Thoracic aorta (tissue), 2 donors: ENCODE measurements around the gene UBALD2. TPM values are rescaled to one million over a fixed set of nuclear protein-coding genes. Genes with fewer than 3 reads are reported as not detected.
"Not testable (repeated sequence)": the region's sequence is repeated elsewhere in the genome, so short reads cannot be mapped to it uniquely, and the experiment has no call there.

Experiments used
- ATAC-seq: fragments of 150-250 bp; one replicate; pipeline ENCODE4 v1.8.0; 2017; ENCODE audit warnings: low read depth; ENCODE audit not compliant: insufficient number of reproducible peaks, low FRiP score
- DNase-seq: peaks from one replicate; pipeline ENCODE4 v3.0.0-alpha.2; 2020; ENCODE audit warnings: low spot score
- H3K27ac ChIP-seq, 2 donors: fragments of 200-600 bp; sonication (generic); 1 replicate in 1 of 2; 2 replicates in 1 of 2; pipeline ENCODE4 v1.5.1; 2016; ENCODE audit warnings: mild to moderate bottlenecking in 2 of 2, moderate library complexity in 2 of 2
- H3K27me3 ChIP-seq: fragments of 200-600 bp; sonication (generic); replicated peaks from 2 replicates; pipeline ENCODE4 v1.6.0; 2016; ENCODE audit warnings: mild to moderate bottlenecking; ENCODE audit not compliant: insufficient read depth
- H3K36me3 ChIP-seq: fragments of 200-600 bp; sonication (generic); one replicate; pipeline ENCODE4 v1.5.1; 2016
- H3K4me1 ChIP-seq, 2 donors: fragments of 200-600 bp; sonication (generic); 1 replicate in 1 of 2; 2 replicates in 1 of 2; pipeline versions ENCODE4 v1.5.1 to v1.6.0; 2016; ENCODE audit warnings: low read depth in 2 of 2, mild to moderate bottlenecking in 1 of 2; ENCODE audit not compliant: control insufficient read depth in 1 of 2
- H3K4me3 ChIP-seq: fragments of 200-600 bp; sonication (generic); 2 replicates; pipeline ENCODE4 v1.5.1; 2016; ENCODE audit warnings: mild to moderate bottlenecking
- H3K9me3 ChIP-seq: fragments of 200-600 bp; sonication (generic); 2 replicates; pipeline ENCODE4 v1.5.1; 2016
- CTCF ChIP-seq: fragments of 200-600 bp; sonication (generic); IDR thresholded peaks from one replicate; pipeline ENCODE4 v1.5.1; 2019; ENCODE audit warnings: antibody characterized with exemption
- total RNA-seq, 2 donors: library from RNA; depleted of rRNA; stranded (reverse); fragments of >200 nt; gene quantifications; one replicate each; pipeline versions ENCODE4 v1.1.0 to v1.2.3, GENCODE V29; 2016

The UBALD2 gene
- total RNA-seq, 2 donors from 2014 or later = 9.9 to 14.9 TPM

GRCh38 chr17:76265624-76266243, 586 bp downstream of the UBALD2 start:
- DNase-seq (no peak), ATAC-seq (no peak)
- Histone ChIP-seq H3K27me3 (no peaks in the 10 kb centered on the region), H3K27ac (peak overlapping the region; percentile 89 to 91), H3K4me3 (peak overlapping the region; percentile 97), H3K9me3 (no peaks in the 10 kb centered on the region), H3K4me1 (peaks cover 30 to 49% of the 10 kb centered on the region in 2 donors), H3K36me3 (peaks cover 4% of the 10 kb centered on the region)
- TF ChIP-seq CTCF = no peak

- Histone ChIP-seq H3K36me3 (peaks cover 4% of the 10 kb centered on the region), H3K4me1 (peaks cover 30 to 49% of the 10 kb centered on the region in 2 donors), H3K27me3 (no peaks in the 10 kb centered on the region), H3K9me3 (no peaks in the 10 kb centered on the region), H3K4me3 (peak overlapping the region; percentile 97), H3K27ac (peak overlapping the region; percentile 89 to 91)
- no peak for TF ChIP-seq CTCF
- no peak for DNase-seq
- ATAC-seq = no peak
These were observed 1.2 kb downstream of the UBALD2 start for GRCh38 chr17:76266244-76266938.

- TF ChIP-seq CTCF = no peak
- peak overlapping the region in 1 of 2 donors; percentile 91 for H3K27ac ChIP-seq
- peak overlapping the region; percentile 97 for H3K4me3 ChIP-seq
- no peaks in the 10 kb centered on the region for H3K9me3 ChIP-seq
- H3K27me3 ChIP-seq = no peaks in the 10 kb centered on the region
- peaks cover 38 to 56% of the 10 kb centered on the region in 2 donors for H3K4me1 ChIP-seq
- no peak for ATAC-seq
- H3K36me3 ChIP-seq = peaks cover 4% of the 10 kb centered on the region
- no peak for DNase-seq
These were observed 2.0 kb downstream of the UBALD2 start for GRCh38 chr17:76267051-76267576.

- Histone ChIP-seq H3K4me3 (peak overlapping the region; percentile 5), H3K27ac (peak overlapping the region in 1 of 2 donors; percentile 18), H3K4me1 (peaks cover 42 to 61% of the 10 kb centered on the region in 2 donors)
- ATAC-seq, H3K27me3 ChIP-seq, DNase-seq, H3K9me3 ChIP-seq, H3K36me3 ChIP-seq: not testable (repeated sequence)
These were observed 2.4 kb downstream of the UBALD2 start for GRCh38 chr17:76267581-76268001.

GRCh38 chr17:76268015-76268749, 3.0 kb downstream of the UBALD2 start:
- DNase-seq (no peak), ATAC-seq (no peak)
- H3K4me3 ChIP-seq = peak overlapping the region; percentile 26
- H3K9me3 ChIP-seq = no peaks in the 10 kb centered on the region
- peaks cover 42 to 61% of the 10 kb centered on the region in 2 donors for H3K4me1 ChIP-seq
- peak overlapping the region in 1 of 2 donors; percentile 18 for H3K27ac ChIP-seq
- TF ChIP-seq CTCF = no peak
- H3K36me3 ChIP-seq = peaks cover 4% of the 10 kb centered on the region
- no peaks in the 10 kb centered on the region for H3K27me3 ChIP-seq
